Calu3 (cell line): Measurements from ENCODE around the gene SELENOS. TPM values are rescaled to one million over a fixed set of nuclear protein-coding genes. Genes with fewer than 3 reads are reported as not detected.

Source experiments
- Bru-seq: library from RNA; stranded (reverse); fragments of 400-500 nt; gene quantifications from one replicate; lab custom pipeline; 2021; lab: Mats Ljungman, UMichigan
- BruChase-seq, 2 experiments: library from RNA; stranded (reverse); fragments of 400-500 nt; gene quantifications; one replicate each; lab custom pipeline; 2021; lab: Mats Ljungman, UMichigan
- BruUV-seq: library from RNA; stranded (reverse); fragments of 400-500 nt; replicated peaks from 2 replicates; lab custom pipeline; 2021; lab: Mats Ljungman, UMichigan
- CTCF ChIA-PET: fragments of 300-600 bp; sonication (Branson Sonifier 250); formaldehyde crosslinking; loops from one replicate; lab custom pipeline; 2022; ENCODE audit warnings: antibody characterized with exemption; lab: Charles Lee
- DNase-seq: peaks from one replicate; pipeline ENCODE4 v3.0.0; 2022
- H3K27ac Mint-ChIP-seq: one replicate; pipeline ENCODE4 v1.8.0; 2022; ENCODE audit warnings: mixed read lengths; ENCODE audit not compliant: unreplicated experiment
- H3K27me3 Mint-ChIP-seq: one replicate; pipeline ENCODE4 v1.8.0; 2022; ENCODE audit warnings: mixed read lengths; ENCODE audit not compliant: unreplicated experiment
- H3K36me3 Mint-ChIP-seq: one replicate; pipeline ENCODE4 v1.8.0; 2022; ENCODE audit warnings: mild to moderate bottlenecking, moderate library complexity, mixed read lengths; ENCODE audit not compliant: insufficient read depth, unreplicated experiment
- H3K4me1 Mint-ChIP-seq: one replicate; pipeline ENCODE4 v1.8.0; 2022; ENCODE audit warnings: mild to moderate bottlenecking, low read depth, mixed read lengths; ENCODE audit not compliant: unreplicated experiment
- H3K4me3 Mint-ChIP-seq: one replicate; pipeline ENCODE4 v1.8.0; 2022; ENCODE audit warnings: mild to moderate bottlenecking, low read depth, moderate library complexity, mixed read lengths; ENCODE audit not compliant: unreplicated experiment
- H3K9me3 Mint-ChIP-seq: one replicate; pipeline ENCODE4 v1.8.0; 2022; ENCODE audit warnings: low read depth, mixed read lengths; ENCODE audit not compliant: unreplicated experiment
- CTCF ChIP-seq: fragments of 200-600 bp; IDR thresholded peaks from one replicate; pipeline ENCODE4 v1.8.0; 2022; ENCODE audit warnings: antibody characterized with exemption; ENCODE audit not compliant: unreplicated experiment
- intact Hi-C: fragments of 100-400 bp; cut with micrococcal nuclease; formaldehyde crosslinking; loops from one replicate; pipeline ENCODE4 v1.10.0; 2022; ENCODE audit not compliant: unreplicated experiment
- long read RNA-seq: library from polyadenylated mRNA; stranded (forward); transcript quantifications from one replicate; pipeline ENCODE4 v2.0.0, GENCODE V29; 2022
- total RNA-seq: library from RNA; stranded (reverse); gene quantifications from 2 replicates; pipeline ENCODE4 v1.2.3, GENCODE V29; 2022

SELENOS gene
- total RNA-seq (83.3 and 85.0 TPM in 2 replicates), Bru-seq, nascent RNA (percentile 89 among the genes with signal in this experiment), BruChase-seq, experiment 1, labeled RNA remaining after a 6-hour chase (percentile 96 among the genes with signal in this experiment), BruChase-seq, experiment 2, labeled RNA remaining after a 2-hour chase (percentile 94 among the genes with signal in this experiment)
- long read RNA-seq, transcript SELENOS-203 (6 exons, 1,188 nt), result major isoform, 301 of 341 reads
- long read RNA-seq, transcript SELENOS-201 (7 exons, 1,439 nt), result minor isoform, 10 of 341 reads
- long read RNA-seq, partial matches to known transcripts, result 9 of 341 reads
- long read RNA-seq, other reads (novel, unspliced or antisense), result 20 of 341 reads

- intact Hi-C loops, result no loop called here
- CTCF ChIA-PET, result interaction anchor here (0.9 to 1.0 kb wide), 2 partner anchors 12 to 378 kb away, joined by 4 to 9 read pairs; no protein-coding TSS in a partner anchor
Observed at GRCh38 chr15:101277038-101277822, at the start of gene SELENOS. Gene SELENOS, minus strand, starts transcription at chr15:101277485. Its CDS starts 68 bp downstream, at chr15:101277417.

GRCh38 chr15:101326462-101327146 is 49.3 kb upstream of the SELENOS start:
- no TSS peak for BruUV-seq
- CTCF ChIA-PET, result no interaction called here
- TF ChIP-seq CTCF, result no peak
- Mint-ChIP-seq H3K36me3 (no peaks in the 10 kb centered on the region), H3K4me1 (peaks cover 16% of the 10 kb centered on the region), H3K27ac (no peak overlapping the region), H3K4me3 (no peak overlapping the region), H3K9me3 (no peaks in the 10 kb centered on the region), H3K27me3 (peaks cover 28% of the 10 kb centered on the region)
- intact Hi-C loops, result no loop called here
- DNase-seq, result no peak

More at GRCh38 chr15:101277038-101277822, at the start of gene SELENOS:
- TF ChIP-seq CTCF, result no peak
- no peaks in the 10 kb centered on the region for H3K9me3 Mint-ChIP-seq
- no peaks in the 10 kb centered on the region for H3K27me3 Mint-ChIP-seq
- H3K4me1 Mint-ChIP-seq, result peaks cover 20% of the 10 kb centered on the region
- peak within 1 kb of the TSS; percentile 91 for H3K4me3 Mint-ChIP-seq
- BruUV-seq, result TSS peak; percentile 46
- peak within 1 kb of the TSS; percentile 94 for H3K27ac Mint-ChIP-seq
- peaks cover 82% of the 10 kb centered on the region for H3K36me3 Mint-ChIP-seq
- peak; percentile 98 for DNase-seq

- no peaks in the 10 kb centered on the region for H3K9me3 Mint-ChIP-seq
- intact Hi-C loops, result no loop called here
- peaks cover 35% of the 10 kb centered on the region for H3K27me3 Mint-ChIP-seq
- H3K4me1 Mint-ChIP-seq, result peaks cover 16% of the 10 kb centered on the region
- CTCF ChIA-PET, result no interaction called here
- no peak overlapping the region for H3K4me3 Mint-ChIP-seq
- no peak for TF ChIP-seq CTCF
- no peak for DNase-seq
- BruUV-seq, result no TSS peak
- no peaks in the 10 kb centered on the region for H3K36me3 Mint-ChIP-seq
- H3K27ac Mint-ChIP-seq, result no peak overlapping the region
Observed at GRCh38 chr15:101326026-101326315, 48.7 kb upstream of the SELENOS start.

- Mint-ChIP-seq H3K9me3 (no peaks in the 10 kb centered on the region), H3K36me3 (no peaks in the 10 kb centered on the region), H3K27ac (no peak overlapping the region), H3K27me3 (peaks cover 40% of the 10 kb centered on the region), H3K4me1 (peaks cover 16% of the 10 kb centered on the region), H3K4me3 (no peak overlapping the region)
- DNase-seq, result no peak
- CTCF ChIA-PET, result no interaction called here
- no peak for TF ChIP-seq CTCF
- BruUV-seq, result no TSS peak
- intact Hi-C loops, result no loop called here
Observed at GRCh38 chr15:101325263-101326025, 48.2 kb upstream of the SELENOS start.
